NCI-H1694 (cell line): ENCODE results near the gene PJA1.

Experiments
- DNase-seq: peaks from one replicate; lab custom pipeline; 2025; lab: John Stamatoyannopoulos, UW

Gene PJA1

DNA sequence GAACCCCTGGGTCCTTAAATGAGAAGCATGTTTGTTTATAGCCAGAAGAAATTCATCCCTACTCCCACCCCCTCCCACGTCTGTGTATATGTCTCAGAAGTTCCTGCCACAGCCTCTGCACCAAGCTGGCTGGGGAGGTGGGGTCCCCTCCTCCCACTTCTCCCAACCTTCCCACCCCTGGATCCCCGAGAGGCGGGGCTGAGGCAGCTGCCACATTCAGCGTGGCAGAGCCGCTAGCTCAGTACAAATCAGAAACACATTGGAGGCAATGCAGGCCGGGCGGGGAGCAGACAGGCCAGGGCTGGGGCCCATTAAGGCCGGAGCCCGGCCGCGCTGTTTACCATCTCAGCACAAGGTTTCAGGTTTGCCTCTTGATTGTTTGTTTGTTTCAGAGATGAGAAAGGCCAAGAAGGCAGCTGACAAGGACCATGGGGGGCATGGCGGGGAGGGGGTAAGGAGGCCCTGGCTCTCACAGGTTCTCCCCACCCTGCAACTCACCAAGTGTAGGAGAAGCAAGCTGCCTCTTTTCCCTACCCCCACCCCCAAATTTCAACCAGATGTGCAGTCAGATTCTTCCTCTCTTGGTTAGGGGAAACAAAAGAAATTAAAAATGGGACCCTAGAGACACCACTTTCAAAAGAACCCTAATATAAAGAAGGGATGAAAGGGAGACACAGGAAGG, 22.3 kb downstream of the PJA1 start:
- DNase-seq: no peak

- DNase-seq: no peak
Measured at GRCh38 chrX:69140837-69141236, 24.4 kb downstream of the PJA1 start.

DNA sequence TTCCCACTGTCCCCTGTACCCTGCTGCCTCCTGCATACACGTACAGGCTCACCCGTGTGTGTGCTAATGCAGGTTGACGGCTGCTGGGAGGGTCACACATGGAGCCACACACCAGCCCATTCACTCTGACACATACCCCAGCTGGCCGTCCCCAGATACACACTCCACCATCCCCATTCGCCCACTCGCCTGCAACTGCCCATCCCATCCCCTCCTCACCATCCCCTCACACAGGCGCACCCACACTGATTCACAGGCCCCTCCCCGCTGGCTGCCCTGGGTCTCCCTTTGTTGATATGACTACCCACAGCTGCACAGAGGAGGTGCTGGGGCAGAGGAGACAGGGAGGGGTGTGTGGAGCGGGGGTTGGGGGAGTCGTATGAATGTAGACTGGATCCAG, 25.7 kb downstream of the PJA1 start:
- DNase-seq: no peak

DNA sequence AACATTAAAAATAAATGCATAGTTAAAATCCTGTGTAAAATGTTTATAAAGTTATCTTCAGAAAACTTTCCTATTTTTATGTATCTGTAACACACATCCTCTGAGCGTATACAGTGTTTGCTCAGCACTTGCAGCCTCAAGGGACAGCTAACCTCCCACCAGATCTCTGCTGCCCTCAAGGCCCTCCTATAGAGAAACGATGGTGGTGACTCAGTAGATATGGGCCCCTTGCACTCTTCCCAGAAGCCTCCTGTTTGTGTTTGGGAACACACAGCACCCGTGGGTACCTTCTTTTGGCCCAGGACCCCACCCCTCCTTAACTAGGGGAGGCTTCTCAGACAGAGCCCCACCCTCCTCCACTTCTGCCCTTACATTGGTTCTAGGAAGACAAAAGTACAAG, 26.7 kb downstream of the PJA1 start:
- DNase-seq: no peak

GRCh38 chrX:69138118-69138390, 27.2 kb downstream of the PJA1 start:
- no peak for DNase-seq

DNA sequence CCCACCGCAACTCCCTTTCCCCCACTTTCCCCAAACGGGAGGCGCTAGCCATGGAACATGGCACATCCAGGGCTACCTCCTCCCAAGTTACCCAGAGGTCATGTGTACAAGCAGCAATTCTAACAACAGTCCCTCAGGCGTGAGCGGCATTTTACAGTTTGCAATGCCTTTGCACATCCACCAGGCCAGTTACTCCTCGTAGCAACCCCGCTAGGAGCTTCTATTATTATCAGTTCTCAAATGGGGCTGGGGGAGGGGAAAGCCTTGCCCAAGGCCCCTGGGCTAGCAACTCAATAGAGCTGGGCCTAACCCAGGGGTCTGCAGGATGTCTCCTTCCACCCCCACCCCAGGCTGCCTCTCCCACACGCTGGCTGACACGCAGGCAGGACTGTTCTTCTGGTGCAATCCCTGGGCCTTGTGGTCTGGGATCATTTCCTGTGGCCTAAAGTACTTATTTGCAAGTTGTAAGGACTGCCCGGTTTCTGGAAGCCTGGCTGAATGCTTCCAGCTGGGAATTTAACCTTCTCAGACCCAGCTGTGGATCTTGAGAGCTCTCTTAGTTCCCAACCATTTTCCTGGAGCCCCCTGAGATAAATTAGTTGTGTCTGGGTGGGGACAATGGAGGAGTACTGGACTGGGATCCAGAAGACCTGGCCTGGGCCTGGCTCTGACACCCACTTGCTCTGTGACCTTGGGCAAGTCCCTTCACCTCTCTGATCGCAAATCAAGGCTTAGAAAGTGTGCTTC, 27.7 kb downstream of the PJA1 start:
- DNase-seq: no peak

- no peak for DNase-seq
Measured at GRCh38 chrX:69136546-69137331, 28.5 kb downstream of the PJA1 start.

- DNase-seq: peak; percentile 0
Measured at GRCh38 chrX:69133921-69134542, 31.2 kb downstream of the PJA1 start.

DNA sequence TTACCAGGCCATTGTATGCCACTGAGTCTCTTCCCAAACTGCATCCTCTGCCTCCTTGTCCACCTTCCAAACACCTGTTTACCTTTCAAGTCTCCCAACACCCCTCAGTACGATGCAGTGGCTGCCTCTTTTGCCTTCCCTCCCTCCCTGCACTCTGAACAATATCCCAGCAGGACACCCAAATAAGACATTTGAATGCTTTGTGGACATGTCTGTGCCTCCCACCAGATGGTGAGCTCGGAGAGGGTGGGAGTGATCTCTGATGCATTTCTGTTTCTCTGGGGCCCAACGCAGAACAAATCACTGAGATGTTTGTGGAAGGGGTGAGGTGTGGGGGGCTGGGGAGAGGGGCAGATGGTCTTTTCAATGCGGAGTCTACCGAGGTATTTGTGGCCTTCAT, 33.4 kb downstream of the PJA1 start:
- DNase-seq: peak; percentile 10

- no peak for DNase-seq
Measured at GRCh38 chrX:69130439-69130838, 34.8 kb downstream of the PJA1 start.

DNA sequence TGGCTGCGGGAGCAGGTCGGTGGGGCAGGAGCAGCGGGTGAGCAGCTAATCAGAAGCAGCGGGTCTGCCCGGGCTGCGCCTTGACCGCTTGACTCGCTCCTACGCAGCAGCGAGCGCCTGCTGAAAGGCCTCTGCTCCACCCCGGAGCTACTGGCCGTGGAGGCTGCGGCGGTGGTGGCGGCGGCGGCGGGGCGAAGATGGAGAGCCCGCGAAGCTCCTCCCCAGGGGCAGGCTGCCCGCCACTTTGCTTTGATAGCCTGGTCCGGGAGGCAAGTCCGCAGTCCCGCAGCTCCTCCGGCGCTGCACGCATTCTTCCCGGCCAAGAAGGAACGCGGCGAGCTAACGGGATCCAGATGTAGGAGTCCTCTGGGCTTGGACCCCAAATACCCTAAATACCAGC, 36.7 kb downstream of the PJA1 start:
- no peak for DNase-seq

DNA sequence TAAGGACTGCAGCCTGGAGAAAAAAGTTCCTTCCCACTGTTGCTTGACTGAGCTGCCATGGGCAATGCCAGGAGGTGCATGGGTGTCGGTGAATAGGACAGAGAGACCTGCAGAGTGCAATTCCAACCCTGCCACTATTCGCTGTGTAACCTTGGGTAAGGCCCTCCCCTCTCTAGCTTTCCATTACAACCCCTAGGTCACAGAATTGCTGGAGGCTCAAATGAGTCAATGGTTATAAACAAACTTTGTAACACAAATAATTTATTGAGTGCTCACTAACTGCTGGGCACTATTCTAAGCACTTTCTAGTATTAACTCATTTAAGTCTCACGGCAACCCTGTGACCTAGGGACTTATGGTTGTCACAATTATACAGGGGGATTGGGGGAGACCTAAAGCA, 37.8 kb downstream of the PJA1 start:
- no peak for DNase-seq

- no peak for DNase-seq
Measured at GRCh38 chrX:69126642-69127041, 38.6 kb downstream of the PJA1 start.

- no peak for DNase-seq
Measured at GRCh38 chrX:69125094-69125493, 40.2 kb downstream of the PJA1 start.

- DNase-seq: no peak
Measured at GRCh38 chrX:69124108-69124507, 41.1 kb downstream of the PJA1 start.

- DNase-seq: no peak
Measured at GRCh38 chrX:69123481-69123880, 41.8 kb downstream of the PJA1 start.

- no peak for DNase-seq
Measured at GRCh38 chrX:69121321-69122000, 43.8 kb downstream of the PJA1 start.

GRCh38 chrX:69120476-69120875, 44.8 kb downstream of the PJA1 start:
- no peak for DNase-seq

DNA sequence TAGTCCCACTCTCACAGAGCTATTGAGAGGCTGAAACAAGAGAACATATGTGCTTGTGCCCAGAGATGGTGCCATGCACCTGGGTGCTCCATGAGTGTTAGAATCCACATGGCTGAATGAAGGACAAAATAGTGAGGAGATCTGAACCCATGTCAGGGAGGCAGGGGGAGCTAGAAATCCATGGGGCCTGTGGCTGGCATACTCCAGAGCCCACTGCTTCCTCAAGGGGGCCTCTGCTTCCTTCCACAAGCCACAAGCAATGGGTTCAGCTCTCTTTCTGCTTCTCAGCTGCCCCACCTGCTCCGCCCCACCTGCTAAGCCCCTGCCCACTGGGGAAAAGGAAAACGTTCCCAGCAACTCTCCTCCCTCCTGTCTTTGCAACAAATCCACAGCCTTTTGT, 46.1 kb downstream of the PJA1 start:
- no peak for DNase-seq

- DNase-seq: no peak
Measured at GRCh38 chrX:69117876-69118526, 47.3 kb downstream of the PJA1 start.

DNA sequence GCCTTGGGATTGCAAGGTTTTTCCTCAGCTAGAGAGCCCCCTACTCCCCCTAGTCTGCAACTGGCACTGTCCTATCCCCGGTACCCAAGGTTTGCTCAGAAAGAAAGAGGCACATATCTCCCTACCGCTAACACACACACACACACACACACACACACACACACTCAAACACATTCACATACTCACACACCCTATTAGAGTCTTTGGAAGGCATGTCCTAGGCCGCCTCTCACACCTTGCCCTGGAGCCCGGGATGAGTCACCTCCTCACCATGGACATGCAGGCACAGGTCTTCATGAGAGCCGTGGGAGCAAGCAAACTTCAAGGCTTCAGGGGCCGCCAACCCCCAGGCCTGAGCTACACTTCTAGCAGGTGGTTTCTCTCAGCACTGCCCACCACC, 49.2 kb downstream of the PJA1 start:
- DNase-seq: no peak

GRCh38 chrX:69113723-69114122, 51.5 kb downstream of the PJA1 start:
- no peak for DNase-seq
